Stimulated activated CD8-positive, alpha-beta memory T cell treated with anti-CD3 and anti-CD28 coated beads, Interleukin-12 subunit alpha, Interleukin-12 subunit beta, amount 100 ng/mL, for 1 hour (primary cell): ENCODE data around the gene TPSD1.
A peak's percentile ranks its signal among the peaks of the same experiment; 100 is the strongest.

Experiments
- DNase-seq: peaks from one replicate; pipeline ENCODE4 v3.0.0-alpha.2; 2020; ENCODE audit warnings: low read depth

TPSD1 gene

DNA sequence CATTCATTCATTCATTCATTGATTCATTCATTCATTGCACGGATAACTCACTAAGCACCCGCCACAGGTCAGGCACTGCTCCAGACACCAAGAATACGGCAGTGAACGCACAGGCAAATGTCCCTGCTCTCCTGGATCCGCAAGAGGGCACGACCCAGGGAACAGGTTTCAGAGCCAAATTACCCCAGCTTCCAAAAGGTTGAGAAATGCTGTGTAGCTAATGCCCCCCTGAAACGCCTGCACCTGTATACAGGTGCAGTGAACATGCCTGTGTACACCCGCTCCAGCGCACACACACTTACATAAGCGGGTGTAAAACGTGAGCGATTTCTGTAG is 44.0 kb downstream of the TPSD1 start:
- no peak for DNase-seq

DNA sequence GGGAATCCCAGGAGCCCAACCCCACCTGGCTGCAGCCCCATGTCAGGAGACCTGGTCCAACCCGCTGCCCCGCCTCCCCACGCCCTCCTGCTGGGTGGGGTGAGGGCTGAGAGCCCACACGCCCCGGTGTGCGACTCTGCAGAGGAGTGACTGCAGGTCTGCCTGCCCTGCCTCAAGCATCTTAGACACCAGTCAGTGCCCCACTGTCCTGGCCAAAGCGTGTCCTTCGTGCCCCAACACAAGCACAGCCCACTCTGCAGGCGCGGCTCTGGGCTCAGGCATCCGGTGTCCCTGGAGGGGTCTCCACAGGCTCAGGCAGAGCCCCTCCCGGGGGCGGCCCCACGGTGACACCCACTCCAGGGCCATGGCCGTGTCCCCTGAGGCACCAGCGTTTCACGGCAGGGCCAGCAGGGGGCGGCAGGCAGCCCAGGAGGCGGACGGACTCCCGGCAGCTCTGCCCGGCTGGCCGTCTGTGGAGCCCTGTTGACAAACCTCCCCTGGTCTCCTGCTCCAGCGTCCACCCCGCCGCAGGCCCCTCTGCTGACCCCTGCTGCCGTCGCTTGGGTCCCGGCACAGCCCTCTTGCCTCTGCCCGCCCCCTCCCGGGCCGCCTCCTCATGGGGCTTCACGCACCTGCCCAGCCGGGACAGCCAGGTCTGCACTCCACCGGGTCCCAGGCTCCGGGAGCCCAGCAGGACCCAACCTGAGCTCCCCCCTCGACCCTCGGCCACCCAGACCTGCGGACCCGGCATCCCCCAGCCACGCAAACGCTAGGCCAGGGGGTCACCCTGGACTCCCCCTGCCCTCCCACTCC is 45.0 kb downstream of the TPSD1 start:
- peak; percentile 52 for DNase-seq

DNA sequence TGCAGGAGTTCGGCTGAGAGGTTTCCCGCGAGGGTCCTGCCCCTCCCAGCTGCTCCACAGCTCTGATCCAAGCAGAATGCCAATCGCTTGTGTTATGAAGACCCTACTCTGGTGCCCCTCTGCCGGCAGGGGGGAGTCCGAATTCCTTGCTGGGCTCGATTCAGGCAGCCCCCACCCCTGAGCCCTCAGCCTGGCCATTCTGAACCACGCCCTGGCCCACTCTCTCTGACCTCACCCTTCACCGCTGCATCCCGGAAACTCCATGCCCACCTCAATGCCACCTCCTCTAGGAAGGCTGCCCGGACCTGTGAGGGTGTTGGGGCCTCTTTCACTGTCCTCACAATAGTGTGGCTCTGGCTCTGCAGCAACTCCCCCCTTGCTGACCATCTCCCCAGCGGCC is 45.7 kb downstream of the TPSD1 start:
- no peak for DNase-seq

DNA sequence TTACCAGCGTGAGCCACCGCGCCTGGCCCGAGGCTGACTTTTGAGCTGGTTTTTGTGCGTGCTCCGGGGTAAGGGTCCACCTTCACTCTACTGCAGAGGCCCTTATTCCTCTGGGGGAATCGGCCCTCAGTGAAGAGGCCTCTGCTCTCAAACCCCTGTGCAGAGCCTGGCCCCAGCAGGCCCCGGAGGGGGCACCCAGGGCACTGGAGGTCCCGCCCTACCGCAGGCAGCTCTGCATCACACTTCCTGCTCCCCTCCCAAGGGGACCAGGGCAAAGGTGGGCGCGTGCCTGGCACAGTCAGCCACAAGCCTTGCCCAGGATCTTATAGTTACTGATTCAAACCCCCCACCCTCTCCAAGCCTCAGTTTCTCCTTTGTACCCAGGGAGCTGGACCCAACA is 50.0 kb downstream of the TPSD1 start:
- DNase-seq: no peak

DNA sequence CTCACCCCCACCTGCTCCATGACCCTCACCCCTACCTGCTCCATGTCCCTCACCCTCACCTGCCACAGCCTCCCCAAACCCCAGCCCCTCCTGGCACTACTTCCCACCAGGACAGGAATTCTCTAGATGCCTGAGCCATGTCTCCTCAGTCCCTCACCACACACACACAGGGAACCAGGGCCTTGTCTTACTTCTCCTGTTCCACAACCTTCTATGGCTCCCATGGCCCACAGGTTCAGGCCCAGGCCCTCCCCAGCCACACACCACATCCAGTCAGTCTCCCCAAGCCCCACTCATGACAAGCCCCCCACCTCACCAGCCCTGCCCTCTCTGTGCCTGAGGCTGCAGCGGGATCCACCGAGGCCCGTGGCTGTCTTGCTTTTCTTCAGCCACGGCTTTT is 50.5 kb downstream of the TPSD1 start:
- no peak for DNase-seq

DNA sequence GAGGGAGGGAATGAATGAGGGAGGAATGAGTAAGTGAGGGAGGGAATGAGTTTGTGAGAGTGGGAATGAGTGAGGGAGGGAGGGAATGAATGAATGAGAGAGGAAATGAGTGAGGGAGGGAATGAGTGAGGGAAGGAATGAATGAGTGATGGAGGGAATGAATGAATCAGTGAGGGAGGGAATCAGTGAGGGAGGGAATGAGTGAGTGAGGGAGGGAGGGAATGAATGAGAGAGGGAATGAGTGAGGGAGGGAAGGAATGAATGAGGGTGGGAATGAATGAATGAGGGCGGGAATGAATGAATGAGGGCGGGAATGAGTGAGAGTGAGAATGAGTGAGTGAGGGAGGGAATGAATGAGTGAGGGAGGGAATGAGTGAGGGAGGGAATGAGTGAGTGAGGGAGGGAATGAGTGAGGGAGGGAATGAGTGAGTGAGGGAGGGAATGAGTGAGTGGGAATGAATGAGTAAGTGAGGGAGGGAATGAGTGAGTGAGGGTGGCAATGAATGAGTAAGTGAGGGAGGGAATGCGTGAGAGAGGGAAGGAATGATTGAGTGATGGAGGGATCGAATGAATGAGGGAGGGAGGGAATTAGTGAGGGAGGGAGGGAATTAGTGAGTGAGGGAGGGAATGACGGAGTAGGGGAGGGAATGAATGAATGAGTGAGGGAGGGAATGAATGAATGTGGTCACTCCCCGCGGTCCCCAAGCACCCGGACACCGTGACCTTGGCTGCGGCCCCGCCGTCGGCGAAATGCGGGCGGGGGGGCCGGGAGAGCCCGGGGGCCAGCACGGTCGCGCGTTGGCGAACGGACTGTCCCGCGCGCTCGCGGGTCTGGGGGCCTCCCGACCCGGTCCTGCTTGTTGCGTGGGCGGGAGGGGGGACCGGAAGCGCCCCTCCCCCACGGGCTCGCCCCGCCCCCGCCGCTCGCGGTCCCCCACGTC is 52.4 kb downstream of the TPSD1 start:
- DNase-seq: no peak
